ENCODE results near the gene PGF.

PGF gene

DNA sequence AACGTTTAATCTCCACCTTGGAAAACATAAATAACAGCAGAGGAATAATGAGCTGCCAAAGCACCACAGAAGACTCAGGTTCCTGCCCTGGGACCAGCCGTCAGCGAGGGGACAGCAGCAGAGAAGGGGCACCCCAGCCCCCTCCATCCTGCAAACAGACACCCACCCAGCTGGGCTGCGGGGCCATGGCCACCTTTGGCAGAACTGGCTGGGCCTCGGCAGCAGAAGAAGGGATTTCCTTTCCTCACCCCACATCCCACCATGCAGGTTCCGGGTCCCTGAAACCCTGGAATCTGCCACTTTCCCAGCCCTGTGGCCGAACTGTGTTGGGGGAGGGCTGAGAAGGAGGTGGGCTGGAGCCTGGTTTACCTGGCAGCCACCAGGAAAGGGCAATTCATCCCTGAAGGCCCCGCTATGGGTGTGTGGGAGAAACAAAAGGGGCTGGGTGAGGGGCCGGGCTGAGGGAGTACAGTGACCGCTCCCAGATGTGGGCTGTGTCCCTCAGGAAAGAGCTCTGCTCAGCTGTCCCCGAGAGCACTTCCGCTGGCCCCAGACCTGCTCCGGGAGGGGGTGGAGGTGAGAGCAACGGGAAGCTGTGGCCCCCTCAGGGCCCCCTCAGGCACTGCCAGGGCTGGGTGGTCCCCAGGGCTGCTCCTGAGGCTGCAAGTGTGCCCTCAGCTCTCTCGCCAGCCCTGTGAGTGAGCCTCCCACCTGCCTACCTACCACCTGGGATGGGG, 3.8 kb downstream of the PGF start:
- H3K4me3 ChIP-seq, result no peak overlapping the region
- no peak for TF ChIP-seq EZH2 (IDR thresholded peaks at IDR 0.05)
- no peak for TF ChIP-seq FOXP2 (optimal IDR thresholded peaks at IDR 0.05; ENCODE audit: control extremely low read depth, extremely low read length, insufficient read depth)
- TF ChIP-seq POLR2AphosphoS5 (IDR thresholded peaks at IDR 0.05; ENCODE audit: borderline replicate concordance, low read depth, low read length), result no peak
- DNase-seq (ENCODE audit: low read depth, low spot score), result no peak
- no peaks in the 10 kb centered on the region for H3K36me3 ChIP-seq (ENCODE audit: insufficient read depth, low read length)
- no peaks in the 10 kb centered on the region for H3K9me3 ChIP-seq (ENCODE audit: low read depth, low read length)
- no peak overlapping the region for H3K9ac ChIP-seq (ENCODE audit: insufficient read length)
- H3K27ac ChIP-seq, result no peak overlapping the region

DNA sequence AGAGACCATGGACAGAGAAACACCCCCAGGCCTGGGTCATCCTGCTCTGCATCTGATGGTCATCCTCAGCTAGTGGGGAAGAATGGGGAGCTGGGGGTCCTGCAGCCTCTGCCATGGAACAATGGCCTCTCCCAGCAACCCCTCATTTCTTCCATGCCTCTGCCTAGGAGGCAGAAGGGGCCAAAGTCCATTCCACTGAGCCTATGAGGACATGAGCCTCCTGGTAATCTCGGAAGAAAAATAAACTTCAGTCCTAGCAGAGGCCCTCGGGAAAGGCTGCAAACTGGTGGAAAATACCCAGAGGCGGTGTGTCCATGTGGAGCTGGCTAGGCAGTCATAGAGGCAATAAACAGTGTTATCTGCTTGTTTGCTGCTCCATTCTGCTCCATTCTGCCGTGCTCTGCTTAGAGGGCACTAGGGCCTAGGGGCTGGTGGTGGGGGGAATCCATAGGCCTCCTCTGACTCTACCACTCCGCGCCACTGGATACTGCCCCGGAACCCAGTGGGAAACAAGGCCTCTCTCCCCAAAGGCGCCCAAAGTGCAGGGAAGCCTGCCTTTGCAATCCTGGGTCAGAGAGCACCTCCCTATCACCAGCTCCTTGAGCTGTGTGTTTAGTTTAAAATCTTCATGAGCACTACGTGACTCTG, 4.5 kb downstream of the PGF start:
- H3K36me3 ChIP-seq (ENCODE audit: insufficient read depth, low read length), result no peaks in the 10 kb centered on the region
- no peak for TF ChIP-seq EZH2 (IDR thresholded peaks at IDR 0.05)
- TF ChIP-seq FOXP2 (optimal IDR thresholded peaks at IDR 0.05; ENCODE audit: control extremely low read depth, extremely low read length, insufficient read depth), result no peak
- no peak for TF ChIP-seq POLR2AphosphoS5 (IDR thresholded peaks at IDR 0.05; ENCODE audit: borderline replicate concordance, low read depth, low read length)

DNA sequence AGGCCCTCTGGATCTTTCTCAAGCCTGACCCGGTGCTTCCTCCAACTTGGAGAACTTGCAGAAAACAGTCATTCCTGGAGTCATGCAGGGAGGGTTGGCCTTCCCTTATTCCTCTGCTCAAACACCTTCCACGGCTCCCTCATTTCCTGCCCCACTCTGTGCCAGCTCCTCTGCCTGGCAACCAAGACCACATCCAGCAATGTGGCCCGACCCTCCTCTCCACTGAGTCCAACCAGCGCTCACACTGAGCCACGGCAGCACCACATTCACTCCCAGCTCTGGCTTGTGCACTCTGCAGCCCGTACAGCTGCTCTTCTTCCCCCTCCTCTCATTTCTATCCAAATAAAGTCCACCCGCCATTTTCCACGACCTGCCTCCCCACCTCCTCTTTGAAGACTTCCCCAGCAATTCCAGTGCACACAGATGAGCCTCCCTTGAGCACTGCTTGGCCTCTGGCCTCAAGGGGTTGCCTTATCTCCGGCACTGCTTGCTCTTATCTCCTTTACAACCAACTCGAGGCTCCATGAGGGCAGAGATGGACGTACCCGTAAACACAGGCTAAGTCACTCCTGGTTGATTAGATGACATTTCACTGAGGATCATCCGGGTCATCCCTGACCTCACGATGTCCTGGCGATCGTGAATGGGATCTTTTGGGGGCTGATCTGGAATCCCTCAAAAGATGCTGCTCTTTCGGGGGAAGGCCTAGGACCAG, 5.4 kb downstream of the PGF start:
- no peaks in the 10 kb centered on the region for H3K36me3 ChIP-seq (ENCODE audit: insufficient read depth, low read length)
- no peak overlapping the region for H3K4me3 ChIP-seq
- no peaks in the 10 kb centered on the region for H3K9me3 ChIP-seq (ENCODE audit: low read depth, low read length)
- no peak for DNase-seq (ENCODE audit: low read depth, low spot score)
- no peak overlapping the region for H3K27ac ChIP-seq
- no peak overlapping the region for H3K9ac ChIP-seq (ENCODE audit: insufficient read length)
- TF ChIP-seq FOXP2 (optimal IDR thresholded peaks at IDR 0.05; ENCODE audit: control extremely low read depth, extremely low read length, insufficient read depth) (no peak), EZH2 (IDR thresholded peaks at IDR 0.05) (no peak), POLR2AphosphoS5 (IDR thresholded peaks at IDR 0.05; ENCODE audit: borderline replicate concordance, low read depth, low read length) (no peak)

More for the DNA sequence above, 4.5 kb downstream of the PGF start:
- H3K4me3 ChIP-seq, result no peak overlapping the region
- H3K9ac ChIP-seq (ENCODE audit: insufficient read length), result no peak overlapping the region
- no peaks in the 10 kb centered on the region for H3K9me3 ChIP-seq (ENCODE audit: low read depth, low read length)
- DNase-seq (ENCODE audit: low read depth, low spot score), result no peak
- H3K27ac ChIP-seq, result no peak overlapping the region

DNA sequence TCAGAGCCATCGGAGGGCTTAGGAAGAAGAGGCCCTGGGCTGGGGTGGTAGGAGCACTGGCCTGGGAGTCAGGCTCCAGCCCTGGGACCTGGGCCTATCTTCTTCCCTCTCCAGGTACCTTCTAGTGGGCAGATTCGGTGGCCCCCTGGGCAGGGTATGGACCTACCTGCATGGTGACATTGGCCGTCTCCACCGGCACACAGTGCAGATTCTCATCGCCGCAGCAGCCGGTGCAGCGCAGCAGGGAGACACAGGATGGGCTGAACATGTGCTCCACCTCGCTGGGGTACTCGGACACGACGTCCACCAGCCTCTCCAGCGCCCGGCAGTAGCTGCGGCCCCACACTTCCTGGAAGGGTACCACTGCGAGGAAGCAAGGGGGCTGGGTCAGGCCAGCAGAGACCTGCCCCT, 6.2 kb downstream of the PGF start:
- Histone ChIP-seq H3K9ac (ENCODE audit: insufficient read length) (no peak overlapping the region), H3K36me3 (ENCODE audit: insufficient read depth, low read length) (no peaks in the 10 kb centered on the region), H3K4me3 (no peak overlapping the region), H3K27ac (no peak overlapping the region), H3K9me3 (ENCODE audit: low read depth, low read length) (no peaks in the 10 kb centered on the region)
- TF ChIP-seq FOXP2 (optimal IDR thresholded peaks at IDR 0.05; ENCODE audit: control extremely low read depth, extremely low read length, insufficient read depth), result no peak
- TF ChIP-seq POLR2AphosphoS5 (IDR thresholded peaks at IDR 0.05; ENCODE audit: borderline replicate concordance, low read depth, low read length), result no peak
- no peak for TF ChIP-seq EZH2 (IDR thresholded peaks at IDR 0.05)
- no peak for DNase-seq (ENCODE audit: low read depth, low spot score)

DNA sequence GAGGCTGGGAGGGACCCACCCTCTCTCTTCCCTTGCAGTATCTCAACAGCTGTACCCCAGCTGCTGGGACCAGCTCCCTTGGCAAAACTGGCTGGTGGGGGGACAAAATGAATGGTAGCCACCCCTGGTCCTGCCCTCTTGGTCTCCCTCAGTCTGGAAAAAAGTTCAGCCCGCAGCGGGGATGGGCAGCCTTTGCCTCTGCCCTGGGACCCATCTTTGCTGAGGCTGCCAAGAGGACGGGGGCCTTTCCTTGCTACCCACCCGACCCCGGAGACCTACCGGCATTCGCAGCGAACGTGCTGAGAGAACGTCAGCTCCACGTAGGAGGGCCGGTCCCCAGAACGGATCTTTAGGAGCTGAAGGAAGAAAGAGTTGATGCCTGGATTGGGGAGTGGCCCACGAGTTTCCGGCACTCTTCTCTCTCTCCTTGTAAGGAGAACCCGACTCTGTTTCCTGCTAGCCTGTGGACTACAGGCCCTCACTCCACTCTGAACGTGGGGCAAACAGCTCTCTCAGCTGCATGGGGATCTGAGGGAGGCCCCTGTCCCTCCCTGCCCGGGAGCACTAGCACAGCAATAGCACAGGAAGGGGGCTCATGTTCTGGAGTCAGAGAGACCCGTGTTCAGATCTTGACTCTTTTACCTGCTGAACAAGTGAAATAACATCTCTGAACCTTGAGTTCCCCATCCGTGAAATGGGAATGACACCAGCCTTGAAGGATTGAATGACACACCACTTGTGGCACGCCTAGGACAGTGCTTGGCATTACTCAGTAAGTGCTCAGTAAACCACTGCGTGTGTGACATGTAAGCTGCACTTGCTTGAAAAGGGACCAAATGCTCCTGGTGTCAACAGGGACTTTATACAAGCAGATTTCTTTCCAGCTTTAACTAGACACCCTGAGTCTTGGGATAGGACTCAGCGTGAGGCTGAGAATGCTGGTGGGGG, 6.9 kb downstream of the PGF start:
- no peak for DNase-seq (ENCODE audit: low read depth, low spot score)
- Histone ChIP-seq H3K9ac (ENCODE audit: insufficient read length) (no peak overlapping the region), H3K27ac (no peak overlapping the region), H3K36me3 (ENCODE audit: insufficient read depth, low read length) (no peaks in the 10 kb centered on the region), H3K4me3 (no peak overlapping the region), H3K9me3 (ENCODE audit: low read depth, low read length) (no peaks in the 10 kb centered on the region)
- TF ChIP-seq POLR2AphosphoS5 (IDR thresholded peaks at IDR 0.05; ENCODE audit: borderline replicate concordance, low read depth, low read length), result no peak
- no peak for TF ChIP-seq FOXP2 (optimal IDR thresholded peaks at IDR 0.05; ENCODE audit: control extremely low read depth, extremely low read length, insufficient read depth)
- TF ChIP-seq EZH2 (IDR thresholded peaks at IDR 0.05), result no peak

DNA sequence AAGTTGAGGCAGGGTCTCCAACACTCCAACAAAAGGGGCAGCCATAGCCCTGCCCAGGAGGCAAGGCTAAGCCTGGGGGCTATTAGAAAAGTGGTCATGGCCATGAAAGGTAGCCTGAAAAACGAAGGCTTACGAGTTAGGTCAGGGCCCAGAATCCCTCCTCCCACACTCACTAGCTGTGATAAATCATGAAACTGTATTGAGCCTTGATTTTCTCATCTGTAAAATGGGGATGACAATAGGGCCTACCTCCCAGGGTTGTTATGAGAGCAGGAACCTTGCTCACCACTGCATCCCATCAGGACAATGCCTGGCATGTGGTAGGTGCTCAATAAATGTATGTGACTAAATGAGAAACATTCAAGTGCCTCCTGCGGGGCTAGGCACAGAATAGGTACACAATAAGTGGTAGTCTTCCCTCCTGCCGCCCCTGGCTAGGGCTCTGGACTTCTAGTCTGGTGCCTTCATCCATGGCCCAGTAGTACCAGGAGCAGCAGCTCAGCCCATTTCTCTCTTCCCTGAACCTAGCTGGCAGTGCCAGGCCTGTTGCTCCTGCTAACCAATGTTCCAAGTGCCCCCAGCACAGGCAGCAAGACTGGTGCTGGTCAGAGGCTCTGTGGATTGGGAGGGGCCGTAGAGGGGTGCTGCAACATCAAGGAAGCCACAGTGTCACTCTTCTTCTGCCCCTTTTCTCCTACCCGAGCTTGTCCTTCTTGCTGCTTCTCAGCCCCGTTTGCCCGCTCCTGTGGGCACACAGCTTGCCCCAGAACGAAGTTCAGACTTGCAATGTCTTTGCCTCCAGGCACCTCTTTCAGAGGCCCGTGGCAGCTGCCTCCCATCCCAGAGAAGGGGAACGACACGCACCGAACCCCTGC, 7.8 kb downstream of the PGF start:
- no peak overlapping the region for H3K9ac ChIP-seq (ENCODE audit: insufficient read length)
- no peaks in the 10 kb centered on the region for H3K9me3 ChIP-seq (ENCODE audit: low read depth, low read length)
- DNase-seq (ENCODE audit: low read depth, low spot score), result no peak
- TF ChIP-seq POLR2AphosphoS5 (IDR thresholded peaks at IDR 0.05; ENCODE audit: borderline replicate concordance, low read depth, low read length), result no peak
- TF ChIP-seq FOXP2 (optimal IDR thresholded peaks at IDR 0.05; ENCODE audit: control extremely low read depth, extremely low read length, insufficient read depth), result no peak
- no peak for TF ChIP-seq EZH2 (IDR thresholded peaks at IDR 0.05)
- no peaks in the 10 kb centered on the region for H3K36me3 ChIP-seq (ENCODE audit: insufficient read depth, low read length)
- H3K27ac ChIP-seq, result no peak overlapping the region
- no peak overlapping the region for H3K4me3 ChIP-seq

DNA sequence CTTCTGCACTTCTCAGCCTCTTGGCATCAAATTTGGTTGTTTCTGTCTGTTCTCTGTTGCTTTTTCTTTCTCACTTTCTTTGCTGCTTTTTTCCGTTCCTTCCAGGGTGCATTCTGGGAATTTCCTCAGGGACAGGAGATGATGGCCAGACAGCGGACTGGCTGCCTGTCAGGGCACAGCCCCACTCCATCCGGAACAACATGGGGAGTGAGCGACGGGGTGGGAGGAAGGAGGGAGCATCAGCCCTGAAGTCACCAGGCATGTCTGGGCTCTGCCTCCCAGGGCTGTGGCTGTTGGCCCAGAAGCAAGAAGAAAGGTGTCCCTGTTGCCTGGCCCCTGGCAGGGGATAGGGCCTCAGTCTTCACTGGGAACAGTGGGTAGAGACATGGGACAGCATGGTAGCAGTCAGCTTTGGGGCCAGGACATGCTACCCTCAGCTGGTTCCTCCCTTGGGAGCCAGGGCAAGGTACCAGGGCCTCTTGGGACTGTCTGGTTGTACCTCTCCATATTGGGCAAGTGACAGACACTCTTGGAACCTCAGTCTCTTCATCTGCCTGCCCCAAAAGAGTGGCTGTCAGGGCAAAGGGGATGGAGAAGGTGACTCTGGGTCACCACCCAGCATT, 8.6 kb downstream of the PGF start:
- no peak for TF ChIP-seq FOXP2 (optimal IDR thresholded peaks at IDR 0.05; ENCODE audit: control extremely low read depth, extremely low read length, insufficient read depth)
- no peak for TF ChIP-seq POLR2AphosphoS5 (IDR thresholded peaks at IDR 0.05; ENCODE audit: borderline replicate concordance, low read depth, low read length)
- TF ChIP-seq EZH2 (IDR thresholded peaks at IDR 0.05), result no peak
- H3K27ac ChIP-seq, result no peak overlapping the region
- H3K9ac ChIP-seq (ENCODE audit: insufficient read length), result no peak overlapping the region
- no peaks in the 10 kb centered on the region; the same call in 1 of the 2 replicates for H3K36me3 ChIP-seq (ENCODE audit: insufficient read depth, low read length)
- H3K9me3 ChIP-seq (ENCODE audit: low read depth, low read length), result no peaks in the 10 kb centered on the region
- no peak for DNase-seq (ENCODE audit: low read depth, low spot score)
- no peak overlapping the region for H3K4me3 ChIP-seq

Data from SK-N-MC (cell line).